AG09319 (cell line): ENCODE results near the gene SLC39A11.
"Not testable (repeated sequence)": the region's sequence is repeated elsewhere in the genome, so short reads cannot be mapped to it uniquely, and the experiment has no call there.

Experiments
- DNase-seq: peaks from one replicate; pipeline ENCODE4 v3.0.0-alpha.2; 2010; ENCODE audit warnings: low read depth; ENCODE audit errors: extremely low read depth
- TF ChIP-seq, protein P1 (sequence below): IDR thresholded peaks from 2 replicates; pipeline ENCODE4 v1.5.1; 2011; ENCODE audit warnings: low read depth, mild to moderate bottlenecking, inconsistent platforms, low read length, moderate library complexity

Gene SLC39A11

DNA sequence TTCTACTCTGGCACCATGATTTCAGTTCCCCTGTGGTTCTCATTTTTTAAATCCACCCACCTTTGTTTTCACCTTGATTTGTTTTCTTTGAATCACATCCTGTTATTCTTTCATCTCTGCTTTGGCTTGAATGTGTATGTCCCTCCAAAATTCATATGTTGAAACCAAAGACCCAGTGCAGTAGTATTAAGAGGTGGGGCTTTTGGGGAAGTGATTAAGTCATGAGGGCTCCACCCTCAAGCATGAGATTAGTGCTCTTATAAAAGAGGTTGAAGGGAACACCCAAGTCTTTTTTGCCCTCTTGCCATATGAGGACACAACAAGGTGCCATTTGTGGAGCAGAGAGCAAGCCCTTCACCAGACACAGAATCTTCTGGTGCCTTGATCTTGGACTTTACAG lies 382.3 kb downstream of the SLC39A11 start:
- DNase-seq, result no peak
- TF ChIP-seq, protein P1, sequence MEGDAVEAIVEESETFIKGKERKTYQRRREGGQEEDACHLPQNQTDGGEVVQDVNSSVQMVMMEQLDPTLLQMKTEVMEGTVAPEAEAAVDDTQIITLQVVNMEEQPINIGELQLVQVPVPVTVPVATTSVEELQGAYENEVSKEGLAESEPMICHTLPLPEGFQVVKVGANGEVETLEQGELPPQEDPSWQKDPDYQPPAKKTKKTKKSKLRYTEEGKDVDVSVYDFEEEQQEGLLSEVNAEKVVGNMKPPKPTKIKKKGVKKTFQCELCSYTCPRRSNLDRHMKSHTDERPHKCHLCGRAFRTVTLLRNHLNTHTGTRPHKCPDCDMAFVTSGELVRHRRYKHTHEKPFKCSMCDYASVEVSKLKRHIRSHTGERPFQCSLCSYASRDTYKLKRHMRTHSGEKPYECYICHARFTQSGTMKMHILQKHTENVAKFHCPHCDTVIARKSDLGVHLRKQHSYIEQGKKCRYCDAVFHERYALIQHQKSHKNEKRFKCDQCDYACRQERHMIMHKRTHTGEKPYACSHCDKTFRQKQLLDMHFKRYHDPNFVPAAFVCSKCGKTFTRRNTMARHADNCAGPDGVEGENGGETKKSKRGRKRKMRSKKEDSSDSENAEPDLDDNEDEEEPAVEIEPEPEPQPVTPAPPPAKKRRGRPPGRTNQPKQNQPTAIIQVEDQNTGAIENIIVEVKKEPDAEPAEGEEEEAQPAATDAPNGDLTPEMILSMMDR, result no peak

DNA sequence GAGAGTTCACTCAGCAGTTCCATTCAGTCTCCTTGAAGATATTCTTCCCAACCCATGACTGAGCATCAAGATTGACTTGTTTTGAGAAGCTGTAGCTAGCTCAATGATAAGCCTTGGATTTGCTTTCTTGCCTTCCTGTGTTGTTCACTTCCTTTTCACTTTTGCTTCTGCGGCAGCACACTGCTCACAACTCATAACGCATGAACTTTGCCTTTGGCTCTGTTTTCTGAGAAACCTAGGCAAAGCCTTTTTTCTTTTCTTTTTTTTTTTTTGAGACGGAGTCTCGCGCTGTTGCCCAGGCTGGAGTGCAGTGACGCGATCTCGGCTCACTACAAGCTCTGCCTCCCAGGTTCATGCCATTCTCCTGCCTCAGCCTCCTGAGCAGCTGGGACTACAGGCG lies 383.8 kb downstream of the SLC39A11 start:
- DNase-seq, result not testable (repeated sequence)

DNA sequence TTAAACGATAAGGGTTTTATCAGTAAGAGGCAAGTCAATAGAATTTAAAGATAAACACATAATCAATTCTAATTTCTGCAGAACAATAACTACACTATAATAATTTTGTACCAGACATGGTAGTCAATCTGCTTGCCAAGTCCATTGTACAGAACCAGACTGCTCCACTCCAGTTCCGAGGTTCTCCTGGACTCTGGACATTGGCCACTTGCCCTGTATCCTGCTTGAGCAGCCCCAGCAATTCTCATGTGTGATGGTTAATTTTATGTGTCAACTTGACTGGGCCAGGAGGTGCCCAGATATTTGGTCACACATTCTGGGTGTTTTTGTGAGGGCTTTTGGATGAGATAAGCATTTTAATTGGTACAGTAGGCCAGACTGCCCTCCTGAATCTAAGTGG lies 384.6 kb downstream of the SLC39A11 start:
- no peak for DNase-seq
- TF ChIP-seq, protein P1, result no peak

DNA sequence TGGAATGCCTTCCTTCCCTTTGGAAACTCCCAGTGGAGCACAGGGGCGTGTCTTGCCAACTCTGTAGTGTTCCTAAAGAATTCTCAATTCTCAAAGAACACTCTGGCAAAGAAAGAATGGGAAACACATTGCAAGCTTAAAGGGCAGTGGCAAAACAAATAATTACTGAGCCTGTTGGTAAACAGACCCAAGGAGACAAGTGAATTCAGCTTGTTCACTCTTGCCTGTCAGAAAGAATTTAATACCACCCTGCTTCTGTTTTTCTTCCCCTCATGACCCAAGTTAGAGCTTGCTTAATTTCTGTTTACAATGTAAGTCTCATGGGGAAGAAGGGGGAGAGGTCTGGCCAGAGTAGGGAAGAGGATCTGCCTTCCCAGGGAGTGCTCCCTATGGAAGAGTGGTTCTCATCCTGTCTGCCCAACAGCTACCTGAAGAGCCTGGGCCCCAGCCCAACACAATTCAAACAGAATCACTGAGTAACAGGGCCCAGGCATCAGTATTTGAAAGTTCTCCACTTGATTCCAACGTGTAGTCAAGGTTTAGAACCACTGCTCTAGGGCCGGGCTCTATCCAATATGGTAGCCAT lies 386.0 kb downstream of the SLC39A11 start:
- TF ChIP-seq, protein P1, result no peak
- DNase-seq, result no peak

DNA sequence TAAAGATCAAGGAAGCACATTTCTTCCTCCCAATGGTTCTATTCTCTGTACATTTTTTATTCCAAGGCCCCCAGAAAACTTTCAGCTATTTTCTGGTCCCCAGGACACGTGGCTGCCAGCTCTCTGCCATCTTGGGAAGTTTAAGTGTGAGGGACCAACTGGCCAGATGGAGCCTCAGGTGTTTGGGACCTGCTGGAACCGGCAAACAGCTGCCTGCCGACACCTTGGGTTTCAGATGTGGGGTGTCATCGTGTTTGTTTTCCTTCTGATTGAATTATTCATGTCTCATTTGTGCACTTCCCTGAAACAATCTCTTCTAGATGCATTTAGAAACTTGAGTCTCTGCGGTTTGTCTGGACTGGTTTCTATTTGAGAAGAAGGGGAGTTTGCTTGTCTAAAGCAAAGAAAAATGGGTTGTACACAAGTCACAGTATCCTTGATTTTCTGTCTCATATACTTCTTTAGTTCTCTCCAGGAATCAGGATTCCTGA lies 386.5 kb downstream of the SLC39A11 start:
- TF ChIP-seq, protein P1, result no peak
- no peak for DNase-seq

DNA sequence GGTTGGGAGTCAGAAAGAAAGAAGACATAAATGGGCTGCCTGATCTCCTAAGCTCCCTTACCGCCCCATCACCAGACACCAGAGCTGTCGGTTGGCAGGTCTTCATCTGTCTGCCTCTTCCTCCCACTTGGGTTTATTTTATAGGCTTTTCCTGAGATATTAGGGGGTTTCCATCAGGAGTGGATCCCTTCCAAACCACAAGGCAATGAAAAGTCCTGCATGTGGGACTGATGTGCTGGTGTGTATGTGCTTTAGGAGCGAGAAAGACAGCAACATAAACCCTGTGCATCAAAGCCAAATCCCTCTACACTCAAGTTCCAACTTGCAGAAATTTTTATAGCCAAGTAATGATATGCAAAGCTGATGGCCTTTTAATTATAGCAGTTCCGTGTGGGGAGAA lies 389.5 kb downstream of the SLC39A11 start:
- TF ChIP-seq, protein P1, result no peak
- no peak for DNase-seq

DNA sequence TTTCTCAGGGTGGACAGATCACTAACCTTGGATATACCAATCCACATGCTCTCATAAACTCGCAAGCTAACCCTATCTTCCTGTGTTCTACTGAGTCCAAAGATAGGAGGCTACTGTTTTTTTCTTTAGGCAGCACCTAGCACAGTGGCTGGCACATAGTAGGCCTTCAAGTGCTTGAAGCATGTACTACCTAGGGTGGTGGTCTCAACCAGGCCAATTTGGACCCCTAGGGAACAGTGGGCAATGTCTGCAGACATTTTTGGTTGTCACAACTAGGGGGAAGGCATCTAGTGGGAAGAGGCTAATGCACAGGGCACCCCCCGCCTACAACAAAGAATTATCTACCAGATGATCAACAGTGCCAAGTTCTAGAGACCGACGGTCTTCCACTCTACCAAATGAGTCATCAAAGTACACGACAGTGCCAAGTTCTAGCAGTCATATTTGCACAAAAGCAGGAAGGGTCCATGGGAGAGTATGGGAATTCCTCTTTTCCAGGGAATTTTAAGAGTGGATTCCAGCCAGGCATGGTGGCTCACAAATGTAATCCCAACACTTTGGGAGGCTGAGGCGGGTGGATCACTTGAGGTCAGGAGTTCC lies 390.3 kb downstream of the SLC39A11 start:
- DNase-seq, result no peak

More for the DNA sequence above, 390.3 kb downstream of the SLC39A11 start:
- TF ChIP-seq, protein P1, result no peak
